Naive B cell (primary cell): ENCODE measurements around the gene PTPRR. TPM values are rescaled to one million over a fixed set of nuclear protein-coding genes. Genes with fewer than 3 reads are reported as not detected.

Experiments used
- ATAC-seq, 2 donors: fragments of 150-1000 bp; cut with Tn5 transposase; 2 replicates each; pipeline ENCODE4 v1.10.0; 2021; ENCODE audit warnings: low read depth in 2 of 2, mild to moderate bottlenecking in 2 of 2, moderate library complexity in 2 of 2
- DNase-seq: peaks from one replicate; pipeline ENCODE4 v3.0.0; 2022
- H3K27ac Mint-ChIP-seq, 6 donors: one replicate each; pipeline ENCODE4 v1.8.0; 2020 to 2022; ENCODE audit warnings: mild to moderate bottlenecking in 6 of 6, mixed read lengths in 6 of 6, moderate library complexity in 5 of 6, inconsistent platforms in 2 of 6
- H3K27me3 Mint-ChIP-seq, 3 donors: one replicate each; pipeline ENCODE4 v1.8.0; 2021 to 2022; ENCODE audit warnings: mixed read lengths in 3 of 3, mild to moderate bottlenecking in 1 of 3
- H3K36me3 Mint-ChIP-seq, 2 donors: one replicate each; pipeline ENCODE4 v1.8.0; 2020 to 2022; ENCODE audit warnings: mixed read lengths in 2 of 2, inconsistent platforms in 1 of 2, mild to moderate bottlenecking in 1 of 2
- H3K4me1 Mint-ChIP-seq, 3 donors: one replicate each; pipeline ENCODE4 v1.8.0; 2020 to 2022; ENCODE audit warnings: mixed read lengths in 3 of 3, inconsistent platforms in 1 of 3, mild to moderate bottlenecking in 1 of 3, moderate library complexity in 1 of 3
- H3K4me3 Mint-ChIP-seq, 8 donors: one replicate each; pipeline ENCODE4 v1.8.0; 2020 to 2022; ENCODE audit warnings: mild to moderate bottlenecking in 8 of 8, mixed read lengths in 8 of 8, moderate library complexity in 8 of 8, inconsistent platforms in 2 of 8
- H3K9me3 Mint-ChIP-seq, 7 donors: one replicate each; pipeline ENCODE4 v1.8.0; 2020 to 2022; ENCODE audit warnings: mixed read lengths in 7 of 7, mild to moderate bottlenecking in 5 of 7, inconsistent platforms in 2 of 7, moderate library complexity in 1 of 7
- polyA plus RNA-seq, 6 donors: library from polyadenylated mRNA; unstranded; fragments of 300-500 nt; fragmentation: Illumina TruSeq; gene quantifications; one replicate each; pipeline ENCODE4 v1.2.3, GENCODE V29; 2021; ENCODE audit warnings: low read depth in 6 of 6

PTPRR gene
- polyA plus RNA-seq, 6 donors from 2014 or later: not detected

GRCh38 chr12:70661466-70662161, 258.9 kb downstream of the PTPRR start:
- H3K4me3 Mint-ChIP-seq: no peak overlapping the region
- peaks cover 0 to 10% (median 0%) of the 10 kb centered on the region in 3 donors for H3K4me1 Mint-ChIP-seq
- H3K27me3 Mint-ChIP-seq: peaks cover 4 to 10% (median 7%) of the 10 kb centered on the region in 3 donors
- ATAC-seq (no peak), DNase-seq (no peak)
- peaks cover 0 to 4% (median 0%) of the 10 kb centered on the region in 7 donors for H3K9me3 Mint-ChIP-seq
- H3K36me3 Mint-ChIP-seq: no peaks in the 10 kb centered on the region
- H3K27ac Mint-ChIP-seq: no peak overlapping the region

- Mint-ChIP-seq H3K4me1 (peaks cover 0 to 10% (median 0%) of the 10 kb centered on the region in 3 donors), H3K27me3 (peaks cover 4 to 10% (median 7%) of the 10 kb centered on the region in 3 donors), H3K36me3 (no peaks in the 10 kb centered on the region), H3K4me3 (peak overlapping the region in 1 of 8 donors; percentile 33), H3K27ac (no peak overlapping the region), H3K9me3 (peaks cover 0 to 4% (median 0%) of the 10 kb centered on the region in 7 donors)
- ATAC-seq (no peak), DNase-seq (no peak)
Measured at GRCh38 chr12:70660620-70661219, 259.8 kb downstream of the PTPRR start.

- H3K4me3 Mint-ChIP-seq: no peak overlapping the region
- H3K36me3 Mint-ChIP-seq: no peaks in the 10 kb centered on the region
- H3K9me3 Mint-ChIP-seq: peaks cover 0 to 4% (median 0%) of the 10 kb centered on the region in 7 donors
- DNase-seq: no peak
- ATAC-seq: no peak
- H3K4me1 Mint-ChIP-seq: peaks cover 0 to 10% (median 0%) of the 10 kb centered on the region in 3 donors
- H3K27me3 Mint-ChIP-seq: peaks cover 7 to 10% (median 7%) of the 10 kb centered on the region in 3 donors
- H3K27ac Mint-ChIP-seq: peak overlapping the region in 1 of 6 donors; percentile 14
Measured at GRCh38 chr12:70660002-70660604, 260.4 kb downstream of the PTPRR start.

GRCh38 chr12:70659077-70659606, 261.4 kb downstream of the PTPRR start:
- ATAC-seq (no peak), DNase-seq (no peak)
- H3K27ac Mint-ChIP-seq: no peak overlapping the region
- peaks cover 0 to 10% (median 0%) of the 10 kb centered on the region in 3 donors for H3K4me1 Mint-ChIP-seq
- H3K27me3 Mint-ChIP-seq: peaks cover 4 to 10% (median 7%) of the 10 kb centered on the region in 3 donors
- peak overlapping the region in 1 of 8 donors; percentile 1 for H3K4me3 Mint-ChIP-seq
- H3K36me3 Mint-ChIP-seq: no peaks in the 10 kb centered on the region
- H3K9me3 Mint-ChIP-seq: peaks cover 0 to 4% (median 0%) of the 10 kb centered on the region in 7 donors

GRCh38 chr12:70657616-70658286, 262.8 kb downstream of the PTPRR start:
- no peak overlapping the region for H3K4me3 Mint-ChIP-seq
- H3K27ac Mint-ChIP-seq: no peak overlapping the region
- H3K36me3 Mint-ChIP-seq: no peaks in the 10 kb centered on the region
- DNase-seq: no peak
- peaks cover 0 to 10% (median 0%) of the 10 kb centered on the region in 3 donors for H3K4me1 Mint-ChIP-seq
- H3K27me3 Mint-ChIP-seq: peaks cover 7 to 11% (median 7%) of the 10 kb centered on the region in 3 donors
- no peak for ATAC-seq
- peaks cover 0 to 4% (median 0%) of the 10 kb centered on the region in 7 donors for H3K9me3 Mint-ChIP-seq

- no peaks in the 10 kb centered on the region for H3K9me3 Mint-ChIP-seq
- no peaks in the 10 kb centered on the region for H3K36me3 Mint-ChIP-seq
- H3K4me3 Mint-ChIP-seq: no peak overlapping the region
- ATAC-seq (no peak), DNase-seq (no peak)
- H3K27ac Mint-ChIP-seq: no peak overlapping the region
- H3K4me1 Mint-ChIP-seq: no peaks in the 10 kb centered on the region
- peaks cover 0 to 8% (median 7%) of the 10 kb centered on the region in 3 donors for H3K27me3 Mint-ChIP-seq
Measured at GRCh38 chr12:70652451-70652850, 268.1 kb downstream of the PTPRR start.

GRCh38 chr12:70648831-70649230, 271.7 kb downstream of the PTPRR start:
- no peaks in the 10 kb centered on the region for H3K4me1 Mint-ChIP-seq
- no peak overlapping the region for H3K27ac Mint-ChIP-seq
- no peaks in the 10 kb centered on the region for H3K9me3 Mint-ChIP-seq
- ATAC-seq: no peak
- DNase-seq: no peak
- peaks cover 0 to 20% (median 16%) of the 10 kb centered on the region in 3 donors for H3K27me3 Mint-ChIP-seq
- no peaks in the 10 kb centered on the region for H3K36me3 Mint-ChIP-seq
- no peak overlapping the region for H3K4me3 Mint-ChIP-seq

- Mint-ChIP-seq H3K4me1 (no peaks in the 10 kb centered on the region), H3K4me3 (no peak overlapping the region)
- no peak for DNase-seq
Measured at GRCh38 chr12:70648191-70648590, 272.3 kb downstream of the PTPRR start.

GRCh38 chr12:70646850-70647249, 273.7 kb downstream of the PTPRR start:
- Mint-ChIP-seq H3K36me3 (no peaks in the 10 kb centered on the region), H3K9me3 (no peaks in the 10 kb centered on the region), H3K4me3 (no peak overlapping the region), H3K27me3 (peaks cover 0 to 21% (median 15%) of the 10 kb centered on the region in 3 donors), H3K27ac (no peak overlapping the region), H3K4me1 (no peaks in the 10 kb centered on the region)
- ATAC-seq (no peak), DNase-seq (no peak)

More at GRCh38 chr12:70648191-70648590, 272.3 kb downstream of the PTPRR start:
- Mint-ChIP-seq H3K27ac (no peak overlapping the region), H3K9me3 (no peaks in the 10 kb centered on the region), H3K36me3 (no peaks in the 10 kb centered on the region), H3K27me3 (peaks cover 0 to 25% (median 14%) of the 10 kb centered on the region in 3 donors)
- no peak for ATAC-seq

GRCh38 chr12:70645494-70646317, 274.8 kb downstream of the PTPRR start:
- Mint-ChIP-seq H3K4me3 (no peak overlapping the region), H3K9me3 (no peaks in the 10 kb centered on the region), H3K27me3 (peaks cover 0 to 21% (median 18%) of the 10 kb centered on the region in 3 donors), H3K4me1 (no peaks in the 10 kb centered on the region), H3K27ac (no peak overlapping the region), H3K36me3 (no peaks in the 10 kb centered on the region)
- no peak for ATAC-seq
- DNase-seq: no peak

- H3K4me3 Mint-ChIP-seq: no peak overlapping the region
- H3K4me1 Mint-ChIP-seq: no peaks in the 10 kb centered on the region
- H3K27ac Mint-ChIP-seq: no peak overlapping the region
- ATAC-seq: no peak
- DNase-seq: no peak
- H3K36me3 Mint-ChIP-seq: no peaks in the 10 kb centered on the region
- H3K27me3 Mint-ChIP-seq: peaks cover 0 to 21% (median 18%) of the 10 kb centered on the region in 3 donors
- H3K9me3 Mint-ChIP-seq: no peaks in the 10 kb centered on the region
Measured at GRCh38 chr12:70644861-70645260, 275.7 kb downstream of the PTPRR start.

GRCh38 chr12:70643939-70644338, 276.6 kb downstream of the PTPRR start:
- Mint-ChIP-seq H3K27me3 (peaks cover 0 to 21% (median 18%) of the 10 kb centered on the region in 3 donors), H3K4me3 (no peak overlapping the region), H3K9me3 (no peaks in the 10 kb centered on the region), H3K27ac (no peak overlapping the region), H3K4me1 (no peaks in the 10 kb centered on the region), H3K36me3 (no peaks in the 10 kb centered on the region)
- ATAC-seq (no peak), DNase-seq (no peak)
